Panc1 (cell line): Measurements from ENCODE around the gene NANOS2.

ENCODE experiments used
- TCF7L2 ChIP-seq: IDR thresholded peaks from 2 replicates; pipeline ENCODE4 v1.6.1; 2011; ENCODE audit warnings: mild to moderate bottlenecking, low read depth, low read length, inconsistent platforms
- TF ChIP-seq, protein P1 (sequence below): fragments of 450-650 bp; IDR thresholded peaks from 2 replicates; pipeline ENCODE4 v1.5.1; 2017; ENCODE audit warnings: mild to moderate bottlenecking

DNA sequence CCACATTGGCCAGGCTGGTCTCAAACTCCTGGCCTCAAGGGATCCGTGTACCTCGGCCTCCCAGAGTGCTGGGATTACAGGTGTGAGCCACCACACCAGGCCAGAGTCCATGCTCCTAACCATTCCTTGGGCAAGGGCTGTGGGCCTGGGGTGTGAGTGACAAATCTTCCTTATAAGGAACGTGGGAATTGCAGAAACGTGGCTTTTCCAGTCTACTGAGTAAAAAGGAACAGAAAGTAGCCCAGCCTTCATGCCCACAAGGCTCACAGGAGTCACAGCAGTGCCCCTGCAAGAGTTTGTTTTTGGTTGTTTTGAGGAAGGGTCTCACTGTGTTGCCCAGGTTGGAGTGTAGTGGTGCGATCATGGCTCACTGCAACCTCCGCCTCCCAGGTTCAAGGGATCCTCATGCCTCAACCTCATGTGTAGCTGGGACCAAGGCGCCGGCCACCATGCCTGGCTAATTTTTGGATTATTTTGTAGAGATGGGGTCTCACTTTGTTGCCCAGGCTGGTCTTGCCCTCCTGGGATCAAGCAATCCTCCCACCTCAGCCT, 17.2 kb downstream of the NANOS2 start:
- TF ChIP-seq, protein P1, sequence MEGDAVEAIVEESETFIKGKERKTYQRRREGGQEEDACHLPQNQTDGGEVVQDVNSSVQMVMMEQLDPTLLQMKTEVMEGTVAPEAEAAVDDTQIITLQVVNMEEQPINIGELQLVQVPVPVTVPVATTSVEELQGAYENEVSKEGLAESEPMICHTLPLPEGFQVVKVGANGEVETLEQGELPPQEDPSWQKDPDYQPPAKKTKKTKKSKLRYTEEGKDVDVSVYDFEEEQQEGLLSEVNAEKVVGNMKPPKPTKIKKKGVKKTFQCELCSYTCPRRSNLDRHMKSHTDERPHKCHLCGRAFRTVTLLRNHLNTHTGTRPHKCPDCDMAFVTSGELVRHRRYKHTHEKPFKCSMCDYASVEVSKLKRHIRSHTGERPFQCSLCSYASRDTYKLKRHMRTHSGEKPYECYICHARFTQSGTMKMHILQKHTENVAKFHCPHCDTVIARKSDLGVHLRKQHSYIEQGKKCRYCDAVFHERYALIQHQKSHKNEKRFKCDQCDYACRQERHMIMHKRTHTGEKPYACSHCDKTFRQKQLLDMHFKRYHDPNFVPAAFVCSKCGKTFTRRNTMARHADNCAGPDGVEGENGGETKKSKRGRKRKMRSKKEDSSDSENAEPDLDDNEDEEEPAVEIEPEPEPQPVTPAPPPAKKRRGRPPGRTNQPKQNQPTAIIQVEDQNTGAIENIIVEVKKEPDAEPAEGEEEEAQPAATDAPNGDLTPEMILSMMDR: no peak
- TF ChIP-seq TCF7L2: no peak
